HG03045 (cell line): Measurements from ENCODE around the gene PCLAF.
"Not testable (repeated sequence)": the region's sequence is repeated elsewhere in the genome, so short reads cannot be mapped to it uniquely, and the experiment has no call there.

ENCODE experiments used
- ATAC-seq: cut with Tn5 transposase; IDR thresholded peaks from one replicate; pipeline ENCODE4 v1.9.1; 2021; ENCODE audit warnings: mild to moderate bottlenecking, moderate library complexity; ENCODE audit not compliant: unreplicated experiment

Gene PCLAF

DNA sequence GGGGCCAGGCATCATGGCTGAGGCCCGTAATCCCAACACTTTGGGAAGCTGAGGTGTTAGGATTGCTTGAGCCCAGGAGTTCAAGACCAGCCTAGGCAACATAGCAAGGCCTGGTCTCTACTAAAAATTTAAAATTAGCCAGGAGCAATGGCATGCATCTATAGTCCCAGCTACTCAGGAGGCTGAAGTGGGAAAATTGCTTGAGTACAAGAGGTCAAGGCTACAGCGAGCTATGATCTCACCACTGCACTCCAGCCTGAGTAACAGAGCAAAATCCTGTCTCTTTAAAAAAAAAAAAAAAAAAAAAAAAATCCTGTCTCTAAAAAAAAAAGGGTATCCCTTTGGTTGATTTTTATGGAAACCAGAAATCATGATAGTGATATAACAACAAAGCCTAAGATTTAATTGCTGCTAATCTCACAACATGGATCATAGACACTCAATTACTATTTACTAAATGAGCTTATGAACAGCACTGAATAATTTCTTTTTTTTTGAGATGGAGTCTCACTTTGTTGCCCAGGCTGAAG lies 12.1 kb downstream of the PCLAF start:
- no peak for ATAC-seq

DNA sequence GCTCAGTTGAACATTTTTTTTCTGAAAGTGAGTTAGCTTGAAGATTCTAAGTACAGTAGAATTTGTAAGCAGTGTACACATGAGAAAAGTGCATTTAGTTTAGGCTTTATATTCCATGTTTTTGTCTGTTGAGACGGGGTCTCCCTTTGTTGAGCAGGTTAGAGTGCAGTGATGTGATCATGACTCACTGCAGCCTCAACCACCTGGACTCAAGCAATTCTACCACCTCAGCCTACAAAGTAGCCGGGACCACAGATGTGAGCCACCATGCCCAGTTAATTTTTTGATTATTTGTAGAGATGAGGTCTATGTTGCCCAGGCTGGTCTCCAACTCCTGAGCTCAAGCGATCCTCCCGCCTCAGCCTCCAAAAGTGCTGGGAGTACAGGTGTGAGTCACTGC lies 20.0 kb downstream of the PCLAF start:
- ATAC-seq: no peak

DNA sequence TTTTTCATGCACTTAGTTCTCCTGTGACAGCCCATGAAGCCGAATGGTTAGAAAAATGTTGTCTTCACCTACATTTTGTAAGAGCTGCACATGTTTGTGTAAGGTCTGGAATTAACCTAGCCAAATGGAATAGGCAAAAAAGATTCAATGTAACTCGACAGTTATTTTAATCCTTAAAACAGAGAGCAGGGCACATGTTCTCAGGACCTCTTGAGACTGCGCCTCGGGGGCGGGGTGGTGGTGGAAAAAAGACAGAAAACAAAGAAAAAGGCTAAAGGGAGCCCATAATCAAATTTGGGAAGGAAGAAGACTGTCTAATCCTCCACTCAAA lies 24.6 kb downstream of the PCLAF start:
- no peak for ATAC-seq

DNA sequence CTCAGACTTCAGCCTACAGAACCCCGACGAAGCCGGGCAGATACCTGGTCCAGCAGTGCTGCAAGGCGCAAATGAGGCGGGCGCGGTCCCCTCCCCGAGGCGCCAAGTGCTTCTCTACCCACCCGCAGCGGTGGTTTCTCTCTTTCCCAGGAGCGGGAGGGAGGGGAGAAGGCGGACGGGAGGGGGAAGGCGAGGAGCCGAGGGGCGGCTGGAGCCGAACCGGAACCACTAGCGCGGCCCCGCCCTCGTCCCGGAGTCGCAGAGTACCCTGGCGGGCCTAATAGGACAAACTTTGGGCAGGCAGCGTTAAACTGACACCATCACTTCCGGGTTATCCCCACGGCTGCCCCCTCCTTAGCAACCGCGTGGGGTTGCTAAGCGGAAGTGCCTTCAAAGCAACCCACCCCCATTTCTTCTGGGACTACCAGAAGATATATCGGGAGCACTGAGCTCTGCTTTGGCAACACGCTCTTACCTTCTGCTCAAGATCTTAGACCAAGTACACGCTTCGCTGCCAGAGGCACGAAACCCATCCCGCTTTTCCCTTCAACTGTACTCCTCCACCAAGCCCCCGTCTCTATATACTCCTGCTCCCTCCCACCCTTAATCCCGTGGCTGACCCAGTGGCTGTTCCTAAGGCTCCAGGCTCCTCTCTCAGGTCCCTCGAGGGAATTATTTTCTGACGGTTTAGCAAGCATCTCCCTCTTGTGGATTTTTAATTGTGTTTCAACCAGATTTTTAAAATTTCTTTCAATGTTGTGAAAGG lies 25.1 kb downstream of the PCLAF start, which contains the start of gene CSNK1G1:
Gene CSNK1G1 (minus strand): TSS at position 230 of the 766 bp plus-strand sequence. CDS start 55,674 bp downstream, outside the sequence.
- ATAC-seq: peak; percentile 98

DNA sequence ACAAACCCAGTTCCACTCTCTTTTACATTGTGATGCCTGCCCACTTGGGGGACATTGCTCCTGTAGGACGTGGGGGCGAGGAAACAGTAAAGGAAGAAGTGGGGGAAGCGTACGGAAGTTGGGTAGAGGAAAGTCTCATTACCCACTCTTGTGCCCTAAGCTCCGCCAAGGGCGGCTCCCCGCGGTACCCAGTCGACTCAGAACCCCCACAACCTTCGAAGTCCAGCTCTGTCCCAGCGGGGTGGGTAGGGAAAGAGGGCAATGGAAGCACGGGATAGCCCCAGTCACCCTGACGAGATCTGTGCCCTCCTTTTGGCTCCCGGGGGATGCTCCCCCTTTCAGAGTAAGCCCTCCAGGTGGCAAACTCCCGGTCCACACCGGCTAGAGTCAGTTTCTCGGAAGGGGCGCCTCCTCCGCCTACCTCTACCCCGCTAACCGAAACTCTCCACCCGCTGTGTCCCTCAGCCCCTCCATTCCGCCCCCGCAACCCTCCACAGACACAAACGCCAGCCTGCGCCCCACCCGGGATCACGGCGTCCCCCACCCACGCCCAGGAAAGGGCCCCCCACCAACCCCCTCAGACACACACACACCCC lies 25.8 kb downstream of the PCLAF start:
- ATAC-seq: peak; percentile 12

DNA sequence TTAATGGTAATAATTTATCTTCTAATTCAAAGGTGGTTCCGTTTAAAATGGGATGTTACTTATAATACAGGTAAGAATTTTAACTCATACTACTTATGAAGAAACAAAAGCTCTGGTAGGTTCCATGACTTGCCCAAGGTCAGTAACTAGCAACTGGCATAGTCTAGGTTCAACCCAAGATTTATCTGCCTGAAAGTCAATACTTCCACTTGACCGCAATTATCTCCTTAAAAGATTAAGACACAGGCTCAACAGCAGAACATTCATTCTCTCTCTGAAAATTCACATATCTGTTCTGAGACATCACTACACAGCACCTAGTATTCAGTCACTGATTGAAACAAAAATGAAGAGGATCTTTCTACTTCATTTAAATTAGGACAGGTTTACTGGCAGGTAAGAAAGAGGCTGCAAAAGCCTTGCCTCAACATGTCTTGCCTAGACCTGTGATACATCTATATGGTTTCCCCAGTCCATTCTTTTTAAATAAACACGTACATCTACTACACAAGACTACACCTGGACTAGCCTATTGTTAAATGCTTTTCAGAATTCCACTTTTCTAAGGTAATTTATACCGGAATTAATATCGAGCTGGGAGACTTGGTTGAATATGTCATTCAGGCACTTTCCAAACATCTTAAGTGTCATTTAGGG lies 26.4 kb downstream of the PCLAF start:
- no peak for ATAC-seq

DNA sequence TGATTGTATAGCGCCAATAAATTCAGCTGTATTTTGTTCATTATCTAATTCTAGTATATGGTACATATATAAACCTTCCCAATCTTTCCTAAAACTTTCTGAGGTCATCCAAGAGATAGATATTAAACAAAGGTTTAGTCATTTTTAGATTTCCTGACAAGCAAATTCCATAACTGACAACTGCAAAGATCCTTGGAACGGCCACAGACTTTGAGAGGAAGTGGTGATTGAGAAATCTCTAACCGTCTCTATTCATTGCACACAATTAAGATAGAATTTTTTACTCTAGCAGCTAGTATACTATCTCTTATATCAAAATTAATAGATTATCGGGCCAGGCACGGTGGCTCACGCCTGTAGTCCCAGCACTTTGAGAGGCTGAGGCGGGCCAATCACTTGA lies 30.0 kb downstream of the PCLAF start:
- no peak for ATAC-seq

DNA sequence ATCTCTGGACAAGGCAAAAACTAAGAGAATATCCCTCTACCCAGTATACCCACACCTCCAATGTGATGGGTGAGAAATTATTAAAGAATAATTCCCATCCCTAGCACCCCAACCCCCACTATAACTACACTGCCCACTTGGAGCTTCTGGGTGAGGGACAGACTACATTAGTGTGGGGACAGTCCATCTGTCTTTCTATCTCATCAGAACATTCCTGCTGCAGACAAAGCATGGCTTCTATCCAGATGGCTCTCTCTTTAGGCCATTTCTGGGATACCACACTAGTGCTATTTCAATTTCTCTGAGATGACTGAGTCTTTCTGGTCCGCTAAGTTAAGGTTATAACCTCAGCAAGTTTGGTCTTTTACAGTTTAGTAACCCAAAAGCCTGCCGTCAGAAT lies 31.9 kb downstream of the PCLAF start:
- no peak for ATAC-seq

DNA sequence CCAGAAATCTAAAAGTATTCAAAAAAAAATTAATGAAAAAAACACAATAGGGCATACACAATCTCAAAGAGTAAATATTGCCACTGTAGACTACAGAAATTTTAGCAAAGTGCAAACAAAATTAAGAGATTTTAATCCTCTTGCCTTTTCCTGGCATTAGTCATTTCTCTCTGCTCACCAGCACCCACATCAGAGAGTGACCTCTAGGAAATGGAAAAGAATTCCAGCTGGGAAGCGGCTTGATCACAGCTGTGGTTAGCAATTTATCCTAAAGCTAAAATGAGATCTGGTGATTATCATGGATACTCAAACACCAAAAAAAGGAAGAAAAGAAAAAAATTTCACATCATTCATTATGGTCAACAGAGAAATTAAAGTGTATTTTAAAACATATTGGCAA lies 32.8 kb downstream of the PCLAF start:
- no peak for ATAC-seq

DNA sequence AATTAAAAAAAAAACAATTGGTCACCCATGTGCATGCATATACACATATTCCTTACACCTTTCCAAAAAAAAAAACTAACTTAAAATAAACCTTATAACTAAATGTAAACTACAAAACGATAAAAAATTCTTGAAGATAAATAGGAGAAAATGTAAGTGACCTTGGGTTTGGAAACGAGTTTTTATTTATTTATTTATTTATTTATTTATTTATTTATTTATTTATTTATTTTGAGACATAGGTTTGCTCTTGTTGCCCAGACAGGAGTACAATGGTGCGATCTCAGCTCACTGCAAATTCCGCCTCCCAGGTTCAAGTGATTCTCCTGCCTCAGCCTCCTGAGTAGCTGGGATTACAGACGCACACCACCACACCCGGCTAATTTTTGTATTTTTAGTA lies 35.0 kb downstream of the PCLAF start:
- ATAC-seq: not testable (repeated sequence)

DNA sequence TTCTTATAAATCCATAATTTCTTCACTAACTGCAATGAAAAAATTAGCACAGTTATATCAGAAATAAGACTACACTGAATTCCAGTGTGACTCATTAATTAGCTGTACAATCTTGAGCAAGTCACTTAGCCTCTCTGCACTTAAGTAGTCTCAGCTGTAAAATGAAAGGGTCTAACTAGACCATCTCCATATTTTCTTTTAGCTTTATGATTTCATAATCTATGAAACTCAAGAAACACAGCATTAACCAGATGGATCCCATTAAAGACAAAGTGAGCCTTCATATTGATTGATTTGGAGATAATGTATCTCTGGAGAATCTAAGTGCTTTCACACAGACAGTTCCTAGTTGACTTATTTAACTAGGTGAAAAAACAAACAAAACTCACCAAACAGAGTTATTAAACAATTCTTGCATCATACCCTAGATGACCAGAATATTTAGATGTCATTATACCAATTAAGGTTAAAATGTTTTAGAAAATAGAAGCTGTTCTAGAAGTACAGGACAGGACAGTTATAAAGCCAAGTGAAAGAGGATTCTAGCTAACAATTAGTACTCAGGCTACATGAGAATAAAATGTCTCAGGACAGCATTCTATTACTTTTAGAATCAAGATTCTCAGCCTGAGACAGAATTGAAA lies 36.5 kb downstream of the PCLAF start:
- no peak for ATAC-seq

DNA sequence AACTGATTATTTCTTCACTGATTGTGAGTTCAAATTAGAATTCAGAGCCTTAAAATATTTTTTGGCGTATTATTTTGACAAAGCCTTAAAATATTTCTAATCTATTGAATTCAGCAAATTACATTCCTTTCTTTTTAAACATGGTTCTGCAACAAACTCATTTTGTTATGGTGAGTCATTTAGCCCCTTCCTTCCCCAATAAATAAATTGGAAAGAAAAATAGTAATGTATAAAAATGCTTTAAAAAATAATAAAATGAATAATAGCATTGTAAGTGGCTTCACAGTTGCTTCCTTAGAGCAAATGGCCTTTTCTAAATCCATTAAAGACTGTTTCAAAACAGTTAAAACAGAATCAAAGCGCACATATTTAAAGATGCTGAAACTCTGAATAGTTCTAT lies 37.4 kb downstream of the PCLAF start:
- ATAC-seq: no peak

DNA sequence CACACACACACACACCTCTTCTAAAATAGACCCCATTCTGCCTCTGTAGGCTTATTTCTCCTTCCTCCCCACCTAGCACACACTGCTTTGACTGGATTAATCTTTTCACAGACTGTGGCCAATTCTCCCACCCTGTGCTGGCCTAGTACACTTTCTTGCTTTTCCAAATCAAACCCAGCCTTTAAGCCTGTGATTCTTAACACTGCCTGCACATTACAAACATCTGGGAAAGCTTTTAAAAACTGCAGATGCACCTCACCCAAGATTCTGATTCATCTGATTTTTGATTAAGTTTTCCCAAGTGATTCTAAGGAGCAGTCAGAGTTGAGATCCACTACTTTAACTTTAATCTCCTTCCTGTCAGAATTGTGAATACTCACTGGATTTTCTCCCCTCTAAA lies 38.0 kb downstream of the PCLAF start:
- ATAC-seq: no peak

DNA sequence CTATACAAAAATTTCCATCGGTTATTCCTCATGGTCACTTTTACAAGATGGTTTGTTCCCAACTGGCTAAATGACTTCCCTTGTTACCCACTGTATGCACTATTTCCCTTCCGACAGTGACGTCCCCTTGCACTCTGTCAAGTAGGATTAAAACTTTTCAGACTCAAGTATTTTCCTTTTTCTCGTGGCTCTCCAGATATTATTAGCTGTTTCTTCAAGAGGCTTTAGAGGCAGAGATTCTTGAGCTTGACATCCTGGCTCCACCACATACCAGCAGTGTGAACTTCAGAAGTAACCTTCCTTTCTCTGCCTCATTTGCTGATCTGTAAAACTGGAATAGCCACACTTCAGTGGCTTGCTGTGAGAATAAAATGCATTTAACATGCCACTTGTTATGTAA lies 39.3 kb downstream of the PCLAF start:
- ATAC-seq: no peak

DNA sequence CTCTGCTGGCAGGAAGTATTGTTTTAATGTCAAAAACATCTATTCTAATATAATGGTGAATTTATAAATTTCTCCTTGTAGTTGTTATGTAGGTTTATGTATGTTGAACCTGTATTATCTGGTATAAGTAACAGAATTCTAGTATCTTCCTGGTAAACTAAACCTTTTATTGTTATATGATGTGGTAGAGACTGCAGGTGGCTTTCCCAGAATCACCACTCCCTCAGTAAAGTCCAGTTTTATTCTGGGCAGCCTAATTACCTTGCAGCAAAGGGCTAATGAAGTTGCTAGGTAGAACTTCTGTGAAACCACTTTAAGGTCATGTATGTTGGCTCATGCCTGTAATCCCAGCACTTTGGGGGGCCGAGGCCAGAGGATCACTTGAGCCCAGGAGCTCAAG lies 40.9 kb downstream of the PCLAF start:
- ATAC-seq: no peak

DNA sequence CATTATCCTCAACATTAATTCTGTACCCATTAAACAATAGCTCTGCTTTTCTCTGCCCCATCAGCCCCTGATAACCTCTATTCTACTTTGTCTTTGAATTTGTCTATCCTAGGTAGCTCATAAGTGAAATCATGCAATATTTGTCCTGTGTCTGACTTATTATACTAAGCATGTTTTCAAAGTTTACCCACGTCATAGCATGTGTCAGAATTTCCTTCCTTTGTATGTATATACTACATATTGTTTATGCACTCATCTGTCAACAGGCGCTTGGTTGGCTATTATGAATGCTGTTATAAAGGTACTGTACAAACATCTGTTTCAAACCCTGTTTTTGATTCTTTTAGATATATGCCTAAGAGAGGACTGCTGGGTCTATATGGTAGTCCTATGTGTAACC lies 43.5 kb downstream of the PCLAF start:
- no peak for ATAC-seq

DNA sequence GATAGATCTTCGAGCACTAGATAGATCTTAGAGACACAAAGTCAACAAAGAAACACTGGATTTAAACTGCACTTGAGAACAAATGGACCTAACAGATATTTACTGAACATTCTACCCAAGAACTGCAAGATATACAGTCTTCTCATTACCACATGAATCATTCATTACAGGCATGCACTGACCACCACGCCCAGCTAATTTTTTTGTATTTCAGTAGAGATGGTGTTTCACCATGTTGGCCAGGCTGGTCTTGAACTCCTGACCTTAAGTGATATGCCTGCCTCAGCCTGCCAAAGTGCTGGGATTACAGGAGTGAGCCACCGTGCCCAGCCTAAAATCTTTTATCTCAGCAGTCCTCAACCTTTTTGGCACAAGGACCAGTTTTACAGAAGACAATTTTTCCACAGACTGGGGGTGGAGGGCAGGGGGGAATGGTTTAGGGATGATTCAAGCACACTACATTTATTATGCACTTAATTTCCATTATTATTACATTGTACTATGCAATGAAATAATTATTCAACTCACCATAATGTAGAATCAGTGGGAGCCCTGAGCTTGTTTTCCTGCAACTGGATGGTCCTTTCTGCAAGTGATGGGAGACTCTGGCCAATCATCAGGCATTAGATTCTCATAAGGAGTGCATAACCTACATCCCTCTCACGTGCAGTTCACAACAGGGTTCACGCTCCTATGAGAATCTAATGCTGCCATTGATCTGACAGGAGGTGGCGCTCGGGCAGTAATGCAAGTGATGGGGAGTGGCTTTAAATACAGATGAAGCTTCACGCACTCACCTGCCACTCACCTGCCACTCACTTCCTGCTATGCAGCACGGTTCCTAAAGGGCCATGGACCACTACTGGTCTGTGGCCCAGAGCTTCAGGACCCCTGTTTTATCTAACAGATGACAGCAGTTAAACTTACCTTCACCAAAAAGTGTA lies 47.0 kb downstream of the PCLAF start:
- ATAC-seq: no peak

DNA sequence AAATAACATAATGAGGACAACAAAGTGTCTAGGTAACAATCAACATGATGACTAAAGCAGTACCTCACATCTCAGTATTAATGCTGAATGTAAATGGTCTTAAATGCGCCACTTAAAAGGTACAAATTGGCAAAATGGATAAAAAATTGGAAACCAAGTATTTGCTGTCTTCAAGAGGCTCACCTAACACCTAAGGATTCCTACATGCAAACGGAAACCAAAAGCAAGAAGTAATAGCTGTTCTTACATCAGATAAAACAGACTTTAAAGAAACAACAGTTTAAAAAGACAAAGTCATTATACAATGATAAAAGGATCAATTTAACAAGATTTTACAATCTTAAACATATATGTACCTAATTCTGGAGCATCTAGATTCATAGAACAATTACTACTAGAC lies 47.7 kb downstream of the PCLAF start:
- no peak for ATAC-seq

DNA sequence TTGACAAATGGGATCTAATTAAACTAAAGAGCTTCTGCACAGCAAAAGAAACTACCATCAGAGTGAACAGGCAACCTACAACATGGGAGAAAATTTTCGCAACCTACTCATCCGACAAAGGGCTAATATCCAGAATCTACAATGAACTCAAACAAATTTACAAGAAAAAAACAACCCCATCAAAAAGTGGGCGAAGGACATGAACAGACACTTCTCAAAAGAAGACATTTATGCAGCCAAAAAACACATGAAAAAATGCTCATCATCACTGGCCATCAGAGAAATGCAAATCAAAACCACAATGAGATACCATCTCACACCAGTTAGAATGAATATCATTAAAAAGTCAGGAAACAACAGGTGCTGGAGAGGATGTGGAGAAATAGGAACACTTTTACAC lies 49.6 kb downstream of the PCLAF start:
- not testable (repeated sequence) for ATAC-seq

DNA sequence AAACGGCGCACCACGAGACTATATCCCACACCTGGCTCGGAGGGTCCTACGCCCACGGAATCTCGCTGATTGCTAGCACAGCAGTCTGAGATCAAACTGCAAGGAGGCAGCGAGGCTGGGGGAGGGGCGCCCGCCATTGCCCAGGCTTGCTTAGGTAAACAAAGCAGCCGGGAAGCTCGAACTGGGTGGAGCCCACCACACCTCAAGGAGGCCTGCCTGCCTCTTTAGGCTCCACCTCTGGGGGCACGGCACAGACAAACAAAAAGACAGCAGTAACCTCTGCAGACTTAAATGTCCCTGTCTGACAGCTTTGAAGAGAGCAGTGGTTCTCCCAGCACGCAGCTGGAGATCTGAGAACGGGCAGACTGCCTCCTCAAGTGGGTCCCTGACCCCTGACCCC lies 54.3 kb downstream of the PCLAF start:
- not testable (repeated sequence) for ATAC-seq
